SU-DHL-6 (cell line): Measurements from ENCODE around the gene ATP13A1.

Experiments
- H2AFZ ChIP-seq: fragments of 200-600 bp; sonication (generic); 2 replicates; pipeline ENCODE4 v1.6.1; 2014; ENCODE audit warnings: low read depth, mild to moderate bottlenecking, moderate library complexity, mixed read lengths, antibody characterized with exemption, low read length; ENCODE audit not compliant: severe bottlenecking
- H3F3A ChIP-seq: fragments of 200-600 bp; shearing (Covaris generic); 2 replicates; pipeline ENCODE4 v1.6.0; 2016; ENCODE audit warnings: antibody characterized with exemption, mild to moderate bottlenecking; ENCODE audit not compliant: insufficient read depth
- H3K27ac ChIP-seq: fragments of 200-600 bp; sonication (generic); 2 replicates; pipeline ENCODE4 v1.5.1; 2016; ENCODE audit warnings: low read depth, mild to moderate bottlenecking, low read length, moderate library complexity, mixed read lengths
- H3K27me3 ChIP-seq: fragments of 200-600 bp; sonication (generic), shearing (Covaris generic); 2 replicates; pipeline ENCODE4 v1.6.0; 2014; ENCODE audit warnings: mild to moderate bottlenecking, low read length
- H3K36me3 ChIP-seq: fragments of 200-600 bp; sonication (generic); 2 replicates; pipeline ENCODE4 v1.6.1; 2014; ENCODE audit warnings: mild to moderate bottlenecking, low read length, mixed read lengths
- H3K4me2 ChIP-seq: fragments of 300-600, 200-600 bp; shearing (Covaris generic), sonication (generic); 2 replicates; pipeline ENCODE4 v1.6.0; 2014; ENCODE audit warnings: low read length, low read depth, mild to moderate bottlenecking; ENCODE audit not compliant: poor library complexity, severe bottlenecking
- H3K4me3 ChIP-seq: fragments of 200-600 bp; sonication (generic); 2 replicates; pipeline ENCODE4 v1.5.1; 2014; ENCODE audit warnings: antibody characterized with exemption, low read length, mild to moderate bottlenecking, mixed read lengths; ENCODE audit not compliant: insufficient read depth, poor library complexity, severe bottlenecking
- H3K79me2 ChIP-seq: fragments of 200-600 bp; sonication (generic); 2 replicates; pipeline ENCODE4 v1.6.1; 2014; ENCODE audit warnings: mild to moderate bottlenecking, low read length, moderate library complexity; ENCODE audit not compliant: insufficient read depth
- H3K9ac ChIP-seq: fragments of 200-600 bp; sonication (generic); 2 replicates; pipeline ENCODE4 v1.7.0; 2014; ENCODE audit warnings: mild to moderate bottlenecking, low read length
- H3K9me2 ChIP-seq: fragments of 200-600 bp; sonication (generic); replicated peaks from 2 replicates; pipeline ENCODE4 v1.6.1; 2014; ENCODE audit warnings: low read length; ENCODE audit not compliant: insufficient read depth
- H3K9me3 ChIP-seq: fragments of 200-600 bp; sonication (generic); 2 replicates; pipeline ENCODE4 v1.6.1; 2014; ENCODE audit warnings: low read length, mixed read lengths; ENCODE audit not compliant: insufficient read depth
- H4K20me1 ChIP-seq: fragments of 200-600 bp; sonication (generic); 2 replicates; pipeline ENCODE4 v1.6.1; 2014; ENCODE audit warnings: low read depth, mild to moderate bottlenecking, antibody characterized with exemption, low read length, moderate library complexity, mixed read lengths
- CTCF ChIP-seq: fragments of 200-600 bp; sonication (generic); IDR thresholded peaks from one replicate; pipeline ENCODE4 v1.5.1; 2017; ENCODE audit warnings: antibody characterized with exemption, mild to moderate bottlenecking, low read length, moderate library complexity; ENCODE audit not compliant: insufficient read depth, poor library complexity, severe bottlenecking
- EZH2phosphoT487 ChIP-seq: fragments of 200-600 bp; sonication (generic), shearing (Covaris generic); conservative IDR thresholded peaks from 2 replicates; pipeline ENCODE4 v1.6.1; 2018; ENCODE audit warnings: mild to moderate bottlenecking, antibody characterized with exemption, low read length, moderate library complexity, mixed read lengths

Gene ATP13A1

GRCh38 chr19:19642506-19643157 lies 20.8 kb downstream of the ATP13A1 start:
- H3K9ac ChIP-seq: peak overlapping the region; percentile 98
- no peak for TF ChIP-seq CTCF
- no peak for TF ChIP-seq EZH2phosphoT487
- no peaks in the 10 kb centered on the region for H3K9me2 ChIP-seq
- H4K20me1 ChIP-seq: no peaks in the 10 kb centered on the region
- no peaks in the 10 kb centered on the region for H3K27me3 ChIP-seq
- H3K27ac ChIP-seq: peak overlapping the region; percentile 88
- peak overlapping the region; percentile 91 for H3K4me3 ChIP-seq
- peaks cover 22% of the 10 kb centered on the region for H3K79me2 ChIP-seq
- peaks cover 8% of the 10 kb centered on the region for H3F3A ChIP-seq
- peak overlapping the region; percentile 67 for H3K4me2 ChIP-seq
- H2AFZ ChIP-seq: no peak overlapping the region
- H3K36me3 ChIP-seq: no peaks in the 10 kb centered on the region
- H3K9me3 ChIP-seq: no peaks in the 10 kb centered on the region

- H3K4me3 ChIP-seq: no peak overlapping the region
- 0 out of 2 replicates have a peak, but pooled peaks cover 3% of the 10 kb centered on the region for H3K36me3 ChIP-seq
- H3K4me2 ChIP-seq: no peak overlapping the region
- TF ChIP-seq CTCF (no peak), EZH2phosphoT487 (no peak)
- no peaks in the 10 kb centered on the region for H3K9me2 ChIP-seq
- H3F3A ChIP-seq: no peaks in the 10 kb centered on the region
- no peaks in the 10 kb centered on the region for H3K9me3 ChIP-seq
- H3K9ac ChIP-seq: no peak overlapping the region
- H2AFZ ChIP-seq: no peak overlapping the region
- no peaks in the 10 kb centered on the region for H4K20me1 ChIP-seq
- H3K27me3 ChIP-seq: no peaks in the 10 kb centered on the region
- no peak overlapping the region for H3K27ac ChIP-seq
- H3K79me2 ChIP-seq: peaks cover 14% of the 10 kb centered on the region
Measured at GRCh38 chr19:19637523-19638251, 25.8 kb downstream of the ATP13A1 start.

GRCh38 chr19:19637186-19637522 lies 26.3 kb downstream of the ATP13A1 start:
- no peaks in the 10 kb centered on the region for H4K20me1 ChIP-seq
- no peak overlapping the region for H3K9ac ChIP-seq
- H3K27me3 ChIP-seq: no peaks in the 10 kb centered on the region
- H3K36me3 ChIP-seq: 0 out of 2 replicates have a peak, but pooled peaks cover 3% of the 10 kb centered on the region
- H3F3A ChIP-seq: no peaks in the 10 kb centered on the region
- no peak overlapping the region for H3K27ac ChIP-seq
- H3K9me2 ChIP-seq: no peaks in the 10 kb centered on the region
- no peak overlapping the region for H2AFZ ChIP-seq
- H3K4me2 ChIP-seq: no peak overlapping the region
- peaks cover 9% of the 10 kb centered on the region for H3K79me2 ChIP-seq
- H3K4me3 ChIP-seq: no peak overlapping the region
- no peak for TF ChIP-seq EZH2phosphoT487
- TF ChIP-seq CTCF: no peak
- H3K9me3 ChIP-seq: no peaks in the 10 kb centered on the region
